Suprapubic skin (tissue), 4 donors: ENCODE data around the gene NPHP4.

Source experiments
- EP300 ChIP-seq: sonication (generic); formaldehyde crosslinking; IDR thresholded peaks from one replicate; pipeline ENCODE4 v1.6.1; 2017; ENCODE audit warnings: antibody characterized with exemption
- POLR2A ChIP-seq, 2 donors: fragments of 450-650 bp; IDR thresholded peaks; one replicate each; pipeline ENCODE4 v1.6.1; 2017; ENCODE audit warnings: antibody characterized with exemption in 2 of 2, mild to moderate bottlenecking in 2 of 2, moderate library complexity in 2 of 2
- POLR2AphosphoS5 ChIP-seq, 3 donors: sonication (generic); formaldehyde crosslinking; IDR thresholded peaks; one replicate each; pipeline ENCODE4 v1.6.1; 2017; ENCODE audit warnings: antibody characterized with exemption in 3 of 3
- TF ChIP-seq, protein P1 (sequence below), 2 donors: fragments of 200-600 bp in 1 of 2; fragments of 450-650 bp in 1 of 2; sonication (generic) in 1 of 2; IDR thresholded peaks; one replicate each; pipeline ENCODE4 v1.5.1; 2016 to 2019; ENCODE audit warnings: antibody characterized with exemption in 2 of 2, mild to moderate bottlenecking in 1 of 2, moderate library complexity in 1 of 2

DNA sequence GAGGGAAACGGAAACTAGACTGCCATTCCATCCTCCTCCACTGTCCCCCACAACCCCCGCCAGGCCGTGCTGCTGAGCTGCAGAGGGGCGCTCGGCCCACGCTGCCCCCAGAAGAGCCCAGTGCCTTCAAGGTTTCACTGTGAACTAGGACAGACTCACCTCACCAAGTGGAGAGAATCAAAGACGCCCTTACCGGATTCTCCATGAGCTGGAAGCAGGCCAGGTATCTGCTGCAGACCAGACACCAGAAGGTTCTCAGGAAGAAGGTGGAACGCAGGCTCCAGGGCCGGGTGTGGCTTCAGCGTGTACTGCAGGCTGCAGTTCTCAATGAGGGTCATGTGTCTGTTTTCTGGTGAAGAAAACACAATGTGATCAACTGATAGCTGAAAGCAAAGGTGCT is 30.6 kb downstream of the NPHP4 start:
- TF ChIP-seq, protein P1, sequence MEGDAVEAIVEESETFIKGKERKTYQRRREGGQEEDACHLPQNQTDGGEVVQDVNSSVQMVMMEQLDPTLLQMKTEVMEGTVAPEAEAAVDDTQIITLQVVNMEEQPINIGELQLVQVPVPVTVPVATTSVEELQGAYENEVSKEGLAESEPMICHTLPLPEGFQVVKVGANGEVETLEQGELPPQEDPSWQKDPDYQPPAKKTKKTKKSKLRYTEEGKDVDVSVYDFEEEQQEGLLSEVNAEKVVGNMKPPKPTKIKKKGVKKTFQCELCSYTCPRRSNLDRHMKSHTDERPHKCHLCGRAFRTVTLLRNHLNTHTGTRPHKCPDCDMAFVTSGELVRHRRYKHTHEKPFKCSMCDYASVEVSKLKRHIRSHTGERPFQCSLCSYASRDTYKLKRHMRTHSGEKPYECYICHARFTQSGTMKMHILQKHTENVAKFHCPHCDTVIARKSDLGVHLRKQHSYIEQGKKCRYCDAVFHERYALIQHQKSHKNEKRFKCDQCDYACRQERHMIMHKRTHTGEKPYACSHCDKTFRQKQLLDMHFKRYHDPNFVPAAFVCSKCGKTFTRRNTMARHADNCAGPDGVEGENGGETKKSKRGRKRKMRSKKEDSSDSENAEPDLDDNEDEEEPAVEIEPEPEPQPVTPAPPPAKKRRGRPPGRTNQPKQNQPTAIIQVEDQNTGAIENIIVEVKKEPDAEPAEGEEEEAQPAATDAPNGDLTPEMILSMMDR (IDR thresholded peaks at IDR 0.05): no peak
- TF ChIP-seq EP300 (no peak), POLR2A (IDR thresholded peaks at IDR 0.05) (no peak), POLR2AphosphoS5 (IDR thresholded peaks at IDR 0.05) (no peak)
